HEK293 (cell line): ENCODE measurements around the gene NOL3.

Experiments used
- EGR2 ChIP-seq: fragments of 450-650 bp; formaldehyde crosslinking; IDR thresholded peaks from 2 replicates; pipeline ENCODE4 v1.5.1; 2016; ENCODE audit warnings: low read depth, missing biosample characterization, missing genetic modification characterization
- GFI1B ChIP-seq: fragments of 450-650 bp; formaldehyde crosslinking; IDR thresholded peaks from 2 replicates; pipeline ENCODE4 v1.5.1; 2016; ENCODE audit warnings: missing biosample characterization, missing genetic modification characterization
- GLIS2 ChIP-seq: fragments of 450-650 bp; formaldehyde crosslinking; IDR thresholded peaks from 2 replicates; pipeline ENCODE4 v1.5.1; 2016; ENCODE audit warnings: missing biosample characterization, missing genetic modification characterization
- HOXA7 ChIP-seq: sonication (generic); formaldehyde crosslinking; IDR thresholded peaks from 2 replicates; pipeline ENCODE4 v1.8.1; 2022; ENCODE audit warnings: missing genetic modification reagents, borderline replicate concordance
- HOXC10 ChIP-seq: sonication (generic); formaldehyde crosslinking; IDR thresholded peaks from 2 replicates; pipeline ENCODE4 v1.8.1; 2023; ENCODE audit warnings: mild to moderate bottlenecking, missing genetic modification reagents
- IKZF3 ChIP-seq: fragments of 450-650 bp; IDR thresholded peaks from 2 replicates; pipeline ENCODE4 v1.5.0; 2018; ENCODE audit warnings: missing biosample characterization, mild to moderate bottlenecking, missing genetic modification characterization, moderate library complexity
- KLF8 ChIP-seq: fragments of 450-650 bp; formaldehyde crosslinking; IDR thresholded peaks from 2 replicates; pipeline ENCODE4 v1.5.1; 2016; ENCODE audit warnings: missing biosample characterization, missing genetic modification characterization
- SP3 ChIP-seq: fragments of 450-650 bp; formaldehyde crosslinking; IDR thresholded peaks from 2 replicates; pipeline ENCODE4 v1.5.1; 2016; ENCODE audit warnings: missing biosample characterization, missing genetic modification characterization
- SP7 ChIP-seq: fragments of 450-650 bp; formaldehyde crosslinking; IDR thresholded peaks from 2 replicates; pipeline ENCODE4 v1.5.1; 2016; ENCODE audit warnings: missing biosample characterization, missing genetic modification characterization
- TRIM28 ChIP-seq: IDR thresholded peaks from 2 replicates; pipeline ENCODE4 v1.6.1; 2011; ENCODE audit warnings: low read length, control low read depth, borderline replicate concordance
- ZBTB20 ChIP-seq: fragments of 450-650 bp; formaldehyde crosslinking; IDR thresholded peaks from 2 replicates; pipeline ENCODE4 v1.5.1; 2016; ENCODE audit warnings: missing biosample characterization, missing genetic modification characterization
- ZBTB8A ChIP-seq: fragments of 450-650 bp; formaldehyde crosslinking; IDR thresholded peaks from 2 replicates; pipeline ENCODE4 v1.5.1; 2016; ENCODE audit warnings: missing biosample characterization, missing genetic modification characterization
- ZNF132 ChIP-seq: fragments of 450-650 bp; formaldehyde crosslinking; IDR thresholded peaks from 2 replicates; pipeline ENCODE4 v1.5.1; 2017; ENCODE audit warnings: missing biosample characterization, missing genetic modification characterization, borderline replicate concordance
- ZNF133 ChIP-seq: fragments of 450-650 bp; formaldehyde crosslinking; IDR thresholded peaks from 2 replicates; pipeline ENCODE4 v1.5.1; 2016; ENCODE audit warnings: missing biosample characterization, missing genetic modification characterization
- ZNF202 ChIP-seq: fragments of 450-650 bp; formaldehyde crosslinking; IDR thresholded peaks from 2 replicates; pipeline ENCODE4 v1.5.1; 2016; ENCODE audit warnings: missing biosample characterization, missing genetic modification characterization, borderline replicate concordance
- ZNF223 ChIP-seq: fragments of 450-650 bp; formaldehyde crosslinking; IDR thresholded peaks from 2 replicates; pipeline ENCODE4 v1.5.1; 2016; ENCODE audit warnings: missing biosample characterization, missing genetic modification characterization
- ZNF335 ChIP-seq: fragments of 450-650 bp; formaldehyde crosslinking; conservative IDR thresholded peaks from 2 replicates; pipeline ENCODE4 v1.5.1; 2016; ENCODE audit warnings: missing biosample characterization, missing genetic modification characterization
- ZNF391 ChIP-seq: fragments of 450-650 bp; formaldehyde crosslinking; IDR thresholded peaks from 2 replicates; pipeline ENCODE4 v1.5.1; 2016; ENCODE audit warnings: low read depth, missing biosample characterization, missing genetic modification characterization, borderline replicate concordance
- ZNF394 ChIP-seq: fragments of 450-650 bp; formaldehyde crosslinking; IDR thresholded peaks from 2 replicates; pipeline ENCODE4 v1.5.1; 2016; ENCODE audit warnings: missing biosample characterization, missing genetic modification characterization, mild to moderate bottlenecking, moderate library complexity, borderline replicate concordance
- ZNF433 ChIP-seq: fragments of 450-650 bp; formaldehyde crosslinking; IDR thresholded peaks from 2 replicates; pipeline ENCODE4 v1.5.1; 2016; ENCODE audit warnings: missing biosample characterization, missing genetic modification characterization, low read depth
- ZNF48 ChIP-seq: fragments of 450-650 bp; formaldehyde crosslinking; IDR thresholded peaks from 2 replicates; pipeline ENCODE4 v1.5.1; 2016; ENCODE audit warnings: missing biosample characterization, missing genetic modification characterization
- ZNF560 ChIP-seq: fragments of 450-650 bp; formaldehyde crosslinking; IDR thresholded peaks from 2 replicates; pipeline ENCODE4 v1.5.1; 2017; ENCODE audit warnings: missing biosample characterization, missing genetic modification characterization, borderline replicate concordance
- ZNF600 ChIP-seq: fragments of 450-650 bp; formaldehyde crosslinking; IDR thresholded peaks from 2 replicates; pipeline ENCODE4 v1.5.1; 2016; ENCODE audit warnings: missing biosample characterization, missing genetic modification characterization
- ZNF629 ChIP-seq: fragments of 450-650 bp; formaldehyde crosslinking; IDR thresholded peaks from 2 replicates; pipeline ENCODE4 v1.5.1; 2017; ENCODE audit warnings: missing biosample characterization, missing genetic modification characterization
- ZNF660 ChIP-seq: fragments of 450-650 bp; IDR thresholded peaks from 2 replicates; pipeline ENCODE4 v1.5.1; 2018; ENCODE audit warnings: missing biosample characterization, mild to moderate bottlenecking, missing genetic modification characterization
- ZNF768 ChIP-seq: fragments of 450-650 bp; formaldehyde crosslinking; IDR thresholded peaks from 2 replicates; pipeline ENCODE4 v1.5.1; 2018; ENCODE audit warnings: missing biosample characterization, mild to moderate bottlenecking, missing genetic modification characterization
- ZXDB ChIP-seq: fragments of 450-650 bp; formaldehyde crosslinking; IDR thresholded peaks from 2 replicates; pipeline ENCODE4 v1.5.1; 2016; ENCODE audit warnings: missing biosample characterization, missing genetic modification characterization
- TF ChIP-seq, protein P1 (sequence below): fragments of 450-650 bp; formaldehyde crosslinking; IDR thresholded peaks from 2 replicates; pipeline ENCODE4 v1.5.1; 2016; ENCODE audit warnings: missing biosample characterization, missing genetic modification characterization
- TF ChIP-seq, protein P2 (sequence below): fragments of 450-650 bp; formaldehyde crosslinking; IDR thresholded peaks from 2 replicates; pipeline ENCODE4 v1.5.1; 2016; ENCODE audit warnings: missing biosample characterization, missing genetic modification characterization
- TF ChIP-seq, protein P3 (sequence below): fragments of 450-650 bp; formaldehyde crosslinking; IDR thresholded peaks from 2 replicates; pipeline ENCODE4 v1.5.1; 2017; ENCODE audit warnings: missing biosample characterization, missing genetic modification characterization
- TF ChIP-seq, protein P4 (sequence below): fragments of 450-650 bp; formaldehyde crosslinking; IDR thresholded peaks from 2 replicates; pipeline ENCODE4 v1.5.1; 2017; ENCODE audit warnings: missing biosample characterization, mild to moderate bottlenecking, missing genetic modification characterization, moderate library complexity
- TF ChIP-seq, protein P5 (sequence below): fragments of 450-650 bp; formaldehyde crosslinking; IDR thresholded peaks from 2 replicates; pipeline ENCODE4 v1.5.1; 2016; ENCODE audit warnings: missing biosample characterization, missing genetic modification characterization

NOL3 gene

DNA sequence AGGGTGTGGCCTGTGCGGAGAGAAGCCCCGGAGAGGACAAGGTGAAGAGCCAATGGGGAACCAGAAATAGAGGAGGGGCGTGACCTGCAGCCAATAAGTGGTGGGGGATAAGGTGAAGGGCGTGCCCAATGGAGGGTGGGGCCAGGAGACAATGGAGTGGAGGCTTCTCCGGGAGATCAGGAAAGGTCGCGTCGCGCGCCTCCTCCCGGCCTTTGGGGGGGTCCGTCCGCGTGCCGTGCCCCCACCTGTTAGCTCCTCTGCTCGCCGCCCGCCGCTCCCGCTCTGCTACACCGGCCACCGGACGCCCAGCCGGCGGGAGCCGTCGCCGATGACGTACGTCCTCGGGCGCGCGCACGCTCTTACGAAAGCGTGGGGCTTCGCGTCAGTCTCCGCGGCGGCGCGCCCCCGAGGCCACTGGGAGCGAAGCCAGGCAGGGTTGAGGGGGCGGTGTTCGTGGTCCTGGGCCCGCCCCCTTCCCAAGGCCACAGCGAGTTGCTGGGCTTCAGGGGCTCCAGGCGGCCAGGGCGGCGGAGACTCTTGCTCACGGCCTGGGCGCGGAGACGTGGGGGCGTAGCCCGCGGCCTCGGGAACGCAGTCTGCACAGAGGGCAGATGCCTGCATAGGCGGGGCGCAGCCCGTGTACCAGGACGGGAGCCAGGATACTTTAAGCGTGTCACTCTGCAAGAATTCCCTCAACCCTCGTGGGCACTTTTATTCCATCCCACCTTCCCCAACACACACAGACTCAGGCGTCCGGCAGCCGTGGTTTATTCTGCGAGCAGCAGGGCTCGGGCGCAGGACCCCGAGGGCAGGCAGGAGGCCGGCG lies 13.5 kb downstream of the NOL3 start, which contains the start of gene MATCAP1 (continued):
- TF ChIP-seq, protein P1, sequence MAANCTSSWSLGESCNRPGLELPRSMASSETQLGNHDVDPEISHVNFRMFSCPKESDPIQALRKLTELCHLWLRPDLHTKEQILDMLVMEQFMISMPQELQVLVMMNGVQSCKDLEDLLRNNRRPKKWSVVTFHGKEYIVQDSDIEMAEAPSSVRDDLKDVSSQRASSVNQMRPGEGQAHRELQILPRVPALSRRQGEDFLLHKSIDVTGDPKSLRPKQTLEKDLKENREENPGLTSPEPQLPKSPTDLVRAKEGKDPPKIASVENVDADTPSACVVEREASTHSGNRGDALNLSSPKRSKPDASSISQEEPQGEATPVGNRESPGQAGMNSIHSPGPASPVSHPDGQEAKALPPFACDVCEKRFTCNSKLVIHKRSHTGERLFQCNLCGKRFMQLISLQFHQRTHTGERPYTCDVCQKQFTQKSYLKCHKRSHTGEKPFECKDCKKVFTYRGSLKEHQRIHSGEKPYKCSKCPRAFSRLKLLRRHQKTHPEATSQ (tag by site-specific recombination) = no peak
- TF ChIP-seq ZNF600 (peak; percentile 89), SP3 (tag by site-specific recombination) (peak; percentile 94), ZNF132 (tag by site-specific recombination) (no peak), HOXA7 (CRISPR knock-in tag) (no peak), HOXC10 (CRISPR knock-in tag) (no peak), GFI1B (tag by site-specific recombination) (no peak), ZNF629 (peak; percentile 98), ZNF433 (no peak), KLF8 (tag by site-specific recombination) (peak; percentile 92), ZNF202 (no peak), IKZF3 (peak; percentile 26), ZNF391 (0 out of 2 replicates have a peak, but pooled peaks have one; percentile 22), ZNF48 (no peak), ZNF768 (no peak), ZNF335 (tag by site-specific recombination) (peak; percentile 98), GLIS2 (tag by site-specific recombination) (peak; percentile 91), ZBTB20 (peak; percentile 83), ZNF560 (tag by site-specific recombination) (no peak), ZXDB (tag by site-specific recombination) (peak; percentile 83), ZNF133 (no peak), ZNF660 (tag by site-specific recombination) (peak; percentile 61; the same call in 1 of the 2 replicates), EGR2 (tag by site-specific recombination) (peak; percentile 87), ZBTB8A (tag by site-specific recombination) (peak; percentile 94), ZNF394 (tag by site-specific recombination) (peak; percentile 22; the same call in 1 of the 2 replicates), SP7 (peak; percentile 69), ZNF223 (tag by site-specific recombination) (no peak), TRIM28 (no peak)
- TF ChIP-seq, protein P2, sequence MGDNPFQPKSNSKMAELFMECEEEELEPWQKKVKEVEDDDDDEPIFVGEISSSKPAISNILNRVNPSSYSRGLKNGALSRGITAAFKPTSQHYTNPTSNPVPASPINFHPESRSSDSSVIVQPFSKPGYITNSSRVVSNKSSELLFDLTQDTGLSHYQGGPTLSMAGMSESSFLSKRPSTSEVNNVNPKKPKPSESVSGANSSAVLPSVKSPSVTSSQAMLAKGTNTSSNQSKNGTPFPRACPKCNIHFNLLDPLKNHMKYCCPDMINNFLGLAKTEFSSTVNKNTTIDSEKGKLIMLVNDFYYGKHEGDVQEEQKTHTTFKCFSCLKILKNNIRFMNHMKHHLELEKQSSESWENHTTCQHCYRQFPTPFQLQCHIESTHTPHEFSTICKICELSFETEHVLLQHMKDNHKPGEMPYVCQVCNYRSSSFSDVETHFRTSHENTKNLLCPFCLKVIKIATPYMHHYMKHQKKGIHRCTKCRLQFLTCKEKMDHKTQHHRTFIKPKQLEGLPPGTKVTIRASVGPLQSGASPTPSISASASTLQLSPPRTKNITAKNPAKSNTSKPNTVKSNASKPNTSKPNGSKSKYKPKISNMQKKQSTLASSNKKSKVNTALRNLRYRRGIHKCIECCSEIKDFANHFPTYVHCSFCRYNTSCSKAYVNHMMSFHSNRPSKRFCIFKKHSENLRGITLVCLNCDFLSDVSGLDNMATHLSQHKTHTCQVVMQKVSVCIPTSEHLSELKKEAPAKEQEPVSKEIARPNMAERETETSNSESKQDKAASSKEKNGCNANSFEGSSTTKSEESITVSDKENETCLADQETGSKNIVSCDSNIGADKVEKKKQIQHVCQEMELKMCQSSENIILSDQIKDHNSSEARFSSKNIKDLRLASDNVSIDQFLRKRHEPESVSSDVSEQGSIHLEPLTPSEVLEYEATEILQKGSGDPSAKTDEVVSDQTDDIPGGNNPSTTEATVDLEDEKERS (tag by site-specific recombination) = no peak
- TF ChIP-seq, protein P3, sequence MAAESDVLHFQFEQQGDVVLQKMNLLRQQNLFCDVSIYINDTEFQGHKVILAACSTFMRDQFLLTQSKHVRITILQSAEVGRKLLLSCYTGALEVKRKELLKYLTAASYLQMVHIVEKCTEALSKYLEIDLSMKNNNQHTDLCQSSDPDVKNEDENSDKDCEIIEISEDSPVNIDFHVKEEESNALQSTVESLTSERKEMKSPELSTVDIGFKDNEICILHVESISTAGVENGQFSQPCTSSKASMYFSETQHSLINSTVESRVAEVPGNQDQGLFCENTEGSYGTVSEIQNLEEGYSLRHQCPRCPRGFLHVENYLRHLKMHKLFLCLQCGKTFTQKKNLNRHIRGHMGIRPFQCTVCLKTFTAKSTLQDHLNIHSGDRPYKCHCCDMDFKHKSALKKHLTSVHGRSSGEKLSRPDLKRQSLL (tag by site-specific recombination) = peak; percentile 9; the same call in 1 of the 2 replicates
- TF ChIP-seq, protein P4, sequence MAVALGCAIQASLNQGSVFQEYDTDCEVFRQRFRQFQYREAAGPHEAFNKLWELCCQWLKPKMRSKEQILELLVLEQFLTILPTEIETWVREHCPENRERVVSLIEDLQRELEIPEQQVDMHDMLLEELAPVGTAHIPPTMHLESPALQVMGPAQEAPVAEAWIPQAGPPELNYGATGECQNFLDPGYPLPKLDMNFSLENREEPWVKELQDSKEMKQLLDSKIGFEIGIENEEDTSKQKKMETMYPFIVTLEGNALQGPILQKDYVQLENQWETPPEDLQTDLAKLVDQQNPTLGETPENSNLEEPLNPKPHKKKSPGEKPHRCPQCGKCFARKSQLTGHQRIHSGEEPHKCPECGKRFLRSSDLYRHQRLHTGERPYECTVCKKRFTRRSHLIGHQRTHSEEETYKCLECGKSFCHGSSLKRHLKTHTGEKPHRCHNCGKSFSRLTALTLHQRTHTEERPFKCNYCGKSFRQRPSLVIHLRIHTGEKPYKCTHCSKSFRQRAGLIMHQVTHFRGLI = peak; percentile 79
- TF ChIP-seq, protein P5, sequence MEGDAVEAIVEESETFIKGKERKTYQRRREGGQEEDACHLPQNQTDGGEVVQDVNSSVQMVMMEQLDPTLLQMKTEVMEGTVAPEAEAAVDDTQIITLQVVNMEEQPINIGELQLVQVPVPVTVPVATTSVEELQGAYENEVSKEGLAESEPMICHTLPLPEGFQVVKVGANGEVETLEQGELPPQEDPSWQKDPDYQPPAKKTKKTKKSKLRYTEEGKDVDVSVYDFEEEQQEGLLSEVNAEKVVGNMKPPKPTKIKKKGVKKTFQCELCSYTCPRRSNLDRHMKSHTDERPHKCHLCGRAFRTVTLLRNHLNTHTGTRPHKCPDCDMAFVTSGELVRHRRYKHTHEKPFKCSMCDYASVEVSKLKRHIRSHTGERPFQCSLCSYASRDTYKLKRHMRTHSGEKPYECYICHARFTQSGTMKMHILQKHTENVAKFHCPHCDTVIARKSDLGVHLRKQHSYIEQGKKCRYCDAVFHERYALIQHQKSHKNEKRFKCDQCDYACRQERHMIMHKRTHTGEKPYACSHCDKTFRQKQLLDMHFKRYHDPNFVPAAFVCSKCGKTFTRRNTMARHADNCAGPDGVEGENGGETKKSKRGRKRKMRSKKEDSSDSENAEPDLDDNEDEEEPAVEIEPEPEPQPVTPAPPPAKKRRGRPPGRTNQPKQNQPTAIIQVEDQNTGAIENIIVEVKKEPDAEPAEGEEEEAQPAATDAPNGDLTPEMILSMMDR (tag by site-specific recombination) = 0 out of 2 replicates have a peak, but pooled peaks have one; percentile 38
